ENCODE measurements around the gene PPFIA2.

GRCh38 chr12:81585787-81586186 lies 173.4 kb downstream of the PPFIA2 start:
- TF ChIP-seq CTCF (IDR thresholded peaks at IDR 0.05) (no peak), POLR2A (IDR thresholded peaks at IDR 0.05) (no peak)

Measured in lower leg skin (tissue), 3 donors.